Activated B cell treated with CpG ODN at 0.5 μM for 24 hours (primary cell): ENCODE data around the gene BTBD9. TPM values are rescaled to one million over a fixed set of nuclear protein-coding genes. Genes with fewer than 3 reads are reported as not detected.

Experiments used
- ATAC-seq: fragments of 200-7000 bp; cut with Tn5 transposase; one replicate; pipeline ENCODE4 v1.10.0; 2021; ENCODE audit warnings: low read depth, mild to moderate bottlenecking, moderate library complexity
- CTCF ChIA-PET: fragments of 350-600 bp; sonication (Branson Sonifier 250); formaldehyde crosslinking; loops from one replicate; lab custom pipeline; 2021; ENCODE audit warnings: antibody characterized with exemption; lab: Charles Lee
- POLR2A ChIA-PET: fragments of 350-600 bp; sonication (Branson Sonifier 250); formaldehyde crosslinking; loops from one replicate; lab custom pipeline; 2021; ENCODE audit warnings: antibody characterized with exemption; lab: Charles Lee
- DNase-seq: peaks from one replicate; pipeline ENCODE4 v3.0.0; 2022
- H3K27ac Mint-ChIP-seq: one replicate; pipeline ENCODE4 v1.8.0; 2020; ENCODE audit warnings: mixed read lengths
- H3K27me3 Mint-ChIP-seq: one replicate; pipeline ENCODE4 v1.8.0; 2021; ENCODE audit warnings: mixed read lengths
- H3K36me3 Mint-ChIP-seq: one replicate; pipeline ENCODE4 v1.8.0; 2021; ENCODE audit warnings: low read depth, mixed read lengths
- H3K4me1 Mint-ChIP-seq: one replicate; pipeline ENCODE4 v1.8.0; 2021; ENCODE audit warnings: mixed read lengths
- H3K4me3 Mint-ChIP-seq: one replicate; pipeline ENCODE4 v1.8.0; 2020; ENCODE audit warnings: mild to moderate bottlenecking, mixed read lengths
- H3K9me3 Mint-ChIP-seq: one replicate; pipeline ENCODE4 v1.8.0; 2020; ENCODE audit warnings: mixed read lengths
- CTCF ChIP-seq: fragments of 200-600 bp; IDR thresholded peaks from one replicate; pipeline ENCODE4 v1.8.0; 2022; ENCODE audit warnings: antibody characterized with exemption, mild to moderate bottlenecking
- intact Hi-C: fragments of 100-400 bp; cut with micrococcal nuclease; formaldehyde crosslinking; loops from one replicate; pipeline ENCODE4 v1.15.1; 2024
- total RNA-seq: library from RNA; stranded (reverse); gene quantifications from 2 replicates; pipeline ENCODE4 v1.2.3, GENCODE V29; 2022

Gene BTBD9
- total RNA-seq, 1 donor from 2014 or later: 25.7 TPM

- no peak overlapping the region for H3K4me3 Mint-ChIP-seq
- peaks cover 9% of the 10 kb centered on the region for H3K36me3 Mint-ChIP-seq
- no peak overlapping the region for H3K27ac Mint-ChIP-seq
- DNase-seq (no peak), ATAC-seq (no peak)
- H3K9me3 Mint-ChIP-seq: no peaks in the 10 kb centered on the region
- intact Hi-C loops: no loop called here
- H3K4me1 Mint-ChIP-seq: no peaks in the 10 kb centered on the region
- ChIA-PET POLR2A (no interaction called here), CTCF (no interaction called here)
- H3K27me3 Mint-ChIP-seq: no peaks in the 10 kb centered on the region
- TF ChIP-seq CTCF: no peak
These were observed 431.7 kb downstream of the BTBD9 start for GRCh38 chr6:38208028-38208427.

DNA sequence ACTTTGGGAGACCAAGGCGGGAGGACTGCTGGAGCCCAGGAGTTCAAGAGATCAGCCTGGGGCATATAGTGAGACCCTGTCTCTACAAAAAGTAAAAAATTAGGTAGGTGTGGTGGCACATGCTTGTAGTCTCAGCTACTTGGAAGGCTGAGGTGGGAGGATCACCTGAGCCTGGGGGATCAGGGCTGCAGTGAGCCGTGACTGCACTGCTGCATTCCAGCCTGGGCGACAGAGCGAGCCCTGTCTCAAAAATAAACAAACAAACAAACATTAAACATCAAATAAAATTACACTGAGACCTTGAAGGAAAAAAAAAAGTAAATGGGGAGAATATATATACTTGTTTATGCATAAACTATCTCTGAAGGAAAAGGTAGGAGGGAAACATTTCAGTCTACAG, 432.4 kb downstream of the BTBD9 start:
- intact Hi-C loops: no loop called here
- Mint-ChIP-seq H3K36me3 (peaks cover 9% of the 10 kb centered on the region), H3K4me1 (no peaks in the 10 kb centered on the region), H3K9me3 (no peaks in the 10 kb centered on the region), H3K27ac (no peak overlapping the region), H3K27me3 (no peaks in the 10 kb centered on the region), H3K4me3 (no peak overlapping the region)
- DNase-seq (no peak), ATAC-seq (no peak)
- CTCF ChIA-PET: interaction anchor here (0.9 kb wide), 1 partner anchor 363 kb away, joined by 3 read pairs; no protein-coding TSS in a partner anchor
- POLR2A ChIA-PET: no interaction called here
- TF ChIP-seq CTCF: no peak

DNA sequence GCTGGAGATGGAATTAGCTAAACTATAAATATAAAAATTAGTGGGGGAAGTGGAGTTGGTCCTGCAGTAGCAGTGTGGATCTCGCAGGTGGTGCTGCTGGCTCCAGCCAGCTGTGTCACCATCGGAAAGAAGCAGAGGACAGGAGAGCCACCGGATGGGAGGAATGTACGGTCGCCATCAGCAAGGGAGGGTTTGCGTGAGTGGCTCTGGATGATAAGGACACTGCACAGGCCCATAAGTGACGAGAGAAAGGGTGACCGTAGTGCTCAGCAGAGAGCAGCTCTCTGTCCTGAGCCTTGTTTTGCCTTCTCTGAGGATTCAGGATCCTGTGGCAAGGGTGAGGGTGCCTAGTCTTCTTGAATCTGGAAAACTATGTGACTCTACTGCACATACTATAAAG, 441.5 kb downstream of the BTBD9 start:
- H3K4me3 Mint-ChIP-seq: no peak overlapping the region

GRCh38 chr6:38195113-38195635, 444.6 kb downstream of the BTBD9 start:
- Mint-ChIP-seq H3K4me3 (no peak overlapping the region), H3K36me3 (peaks cover 26% of the 10 kb centered on the region), H3K9me3 (no peaks in the 10 kb centered on the region), H3K27me3 (no peaks in the 10 kb centered on the region), H3K27ac (no peak overlapping the region), H3K4me1 (no peaks in the 10 kb centered on the region)
- ChIA-PET POLR2A (no interaction called here), CTCF (no interaction called here)
- intact Hi-C loops: no loop called here
- ATAC-seq (no peak), DNase-seq (no peak)
- no peak for TF ChIP-seq CTCF

More for the DNA sequence above, 441.5 kb downstream of the BTBD9 start:
- Mint-ChIP-seq H3K9me3 (no peaks in the 10 kb centered on the region), H3K4me1 (peaks cover 2% of the 10 kb centered on the region), H3K27me3 (no peaks in the 10 kb centered on the region), H3K27ac (no peak overlapping the region), H3K36me3 (peaks cover 11% of the 10 kb centered on the region)
- TF ChIP-seq CTCF: no peak
- DNase-seq (no peak), ATAC-seq (no peak)
- intact Hi-C loops: no loop called here
- CTCF ChIA-PET: no interaction called here
- POLR2A ChIA-PET: no interaction called here

GRCh38 chr6:38194589-38194988, 445.1 kb downstream of the BTBD9 start:
- no peak for ATAC-seq
- CTCF ChIA-PET: no interaction called here
- intact Hi-C loops: no loop called here

More at GRCh38 chr6:38194589-38194988, 445.1 kb downstream of the BTBD9 start:
- POLR2A ChIA-PET: no interaction called here
- no peak overlapping the region for H3K4me3 Mint-ChIP-seq
- no peak overlapping the region for H3K27ac Mint-ChIP-seq
- no peaks in the 10 kb centered on the region for H3K9me3 Mint-ChIP-seq
- TF ChIP-seq CTCF: no peak
- no peak for DNase-seq
- H3K27me3 Mint-ChIP-seq: no peaks in the 10 kb centered on the region
- peaks cover 26% of the 10 kb centered on the region for H3K36me3 Mint-ChIP-seq
- no peaks in the 10 kb centered on the region for H3K4me1 Mint-ChIP-seq
